ENCODE measurements around the gene PARD6A.

The PARD6A gene

DNA sequence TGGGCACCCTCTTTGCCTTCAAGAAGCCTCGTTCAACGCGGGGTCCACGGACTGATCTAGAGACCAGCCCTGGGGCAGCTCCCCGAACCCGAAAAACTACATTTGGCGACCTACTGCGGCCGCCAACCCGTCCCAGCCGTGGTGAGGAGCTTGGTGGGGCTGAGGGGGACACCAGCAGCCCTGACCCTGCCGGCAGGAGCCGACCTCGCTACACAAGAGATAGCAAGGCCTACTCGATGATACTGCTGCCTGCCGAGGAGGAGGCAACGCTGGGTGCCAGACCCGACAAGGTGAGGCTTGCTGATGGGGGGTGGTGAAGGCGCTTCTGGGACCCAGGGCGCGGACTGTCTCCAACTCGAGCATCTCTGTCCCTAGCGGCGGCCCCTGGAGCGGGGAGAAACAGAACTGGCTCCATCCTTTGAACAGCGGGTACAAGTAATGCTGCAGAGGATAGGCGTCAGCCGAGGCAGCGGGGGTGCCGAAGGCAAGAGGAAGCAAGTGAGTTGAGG, 6.3 kb upstream of the PARD6A start:
- DNase-seq = no peak

DNA sequence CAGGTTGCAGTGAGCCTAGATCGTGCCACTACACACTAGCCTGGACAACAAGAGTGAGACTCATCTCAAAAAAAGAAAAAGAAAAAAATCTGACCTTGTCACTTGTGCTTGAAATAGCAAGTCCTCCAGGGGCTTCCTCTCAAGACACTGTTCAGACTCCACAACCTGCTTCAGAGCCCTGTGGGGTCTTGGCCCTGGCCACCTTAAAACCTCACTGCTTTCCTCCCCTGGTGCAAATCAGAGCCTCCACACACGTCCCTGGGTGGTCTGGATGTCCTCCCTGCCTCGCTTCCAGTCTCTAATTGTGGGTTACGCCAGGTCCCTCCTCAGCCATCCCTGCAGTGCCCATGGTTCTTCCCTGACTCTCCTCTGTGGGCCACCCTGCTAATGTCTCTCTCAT, 5.4 kb upstream of the PARD6A start:
- DNase-seq = no peak

GRCh38 chr16:67656344-67657016, 4.3 kb upstream of the PARD6A start:
- DNase-seq = no peak

- no peak for DNase-seq
Measured at GRCh38 chr16:67657017-67657608, 3.6 kb upstream of the PARD6A start.

DNA sequence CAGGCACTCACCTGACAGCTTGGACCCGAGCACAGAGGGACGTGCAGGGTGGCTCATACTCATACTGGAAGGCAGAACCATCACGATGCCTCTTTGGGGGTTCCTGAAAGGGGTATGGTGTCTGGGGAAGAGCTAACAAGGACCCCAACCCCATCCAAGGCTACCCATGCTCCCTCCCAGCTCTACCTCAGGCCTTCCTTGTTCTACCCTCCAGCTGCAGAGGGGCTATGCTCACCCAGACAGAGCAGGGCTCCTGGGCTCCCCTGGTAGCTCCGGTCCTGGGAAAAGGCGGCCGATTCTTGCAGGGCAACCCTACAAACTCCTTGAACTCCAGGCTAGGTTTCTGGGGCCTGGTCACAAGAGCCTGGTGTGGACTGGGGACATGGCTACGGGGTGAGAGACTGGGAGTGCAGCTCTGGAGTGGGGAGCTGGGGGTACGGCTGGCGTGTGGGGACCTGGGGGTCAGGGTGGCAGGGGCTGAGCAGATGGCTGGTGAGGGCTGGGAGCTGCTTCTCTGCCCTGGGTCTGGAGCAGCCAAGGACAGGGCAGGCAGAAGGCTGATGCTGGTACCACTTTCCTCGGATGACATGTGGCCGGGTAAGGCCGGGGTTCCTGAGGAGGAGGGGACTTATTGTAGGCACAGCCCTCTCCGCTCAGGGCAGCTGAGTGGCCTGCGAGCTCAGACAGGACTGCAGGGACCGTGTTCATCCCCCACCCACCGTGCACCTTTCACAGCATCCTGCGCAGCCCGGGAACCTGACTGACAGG, 2.8 kb upstream of the PARD6A start:
- DNase-seq = no peak

DNA sequence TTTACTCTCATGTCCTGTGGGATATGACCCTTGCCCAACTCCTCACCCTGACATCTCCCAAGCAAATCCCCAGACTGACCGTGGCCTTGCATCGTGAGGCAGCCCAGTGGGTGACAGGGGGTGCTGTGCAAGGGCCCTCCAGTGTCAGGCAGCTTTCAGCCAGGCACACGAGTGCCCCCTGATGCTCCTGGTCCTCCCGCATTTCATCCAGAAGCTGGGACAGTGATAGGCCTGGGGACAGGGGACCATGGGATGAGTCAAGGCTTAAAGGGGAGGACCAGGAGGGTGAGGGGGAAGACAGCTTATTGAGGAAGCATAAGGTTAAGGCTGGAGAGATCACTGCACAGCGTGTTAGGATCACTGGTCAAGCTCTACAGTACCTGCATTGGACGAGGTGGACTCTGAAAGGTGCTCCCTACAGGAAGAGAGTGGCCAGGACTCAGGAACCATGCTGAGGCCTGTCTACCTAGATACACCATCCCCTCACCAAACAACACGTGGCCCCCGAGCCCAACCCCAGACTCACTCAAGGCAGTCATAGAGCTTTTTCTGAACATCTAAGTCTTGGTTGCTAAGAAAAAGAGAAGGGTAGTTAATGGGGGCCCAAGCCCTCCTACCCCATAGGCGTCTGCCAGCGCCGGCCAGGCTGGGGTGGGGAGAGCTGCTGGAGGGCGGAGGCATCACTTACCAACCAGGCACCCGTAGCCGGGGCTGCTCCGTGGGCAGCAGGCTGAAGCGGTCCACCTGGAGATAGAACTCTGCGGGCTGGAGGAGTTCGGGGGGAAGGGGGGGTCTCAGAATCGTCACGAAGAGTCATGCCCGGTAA, 1.7 kb upstream of the PARD6A start:
- no peak for DNase-seq

GRCh38 chr16:67659675-67660563, 841 bp upstream of the PARD6A start, which contains the start of gene ACD:
ACD (minus strand) TSS chr16:67660260; CDS start chr16:67660220, 40 bp downstream.
- DNase-seq = peak; percentile 87

GRCh38 chr16:67661101-67661761, 471 bp downstream of the PARD6A start:
- no peak for DNase-seq

- DNase-seq = no peak
Measured at GRCh38 chr16:67661886-67662652, 1.3 kb downstream of the PARD6A start.

- DNase-seq = no peak
Measured at GRCh38 chr16:67662653-67663010, 1.9 kb downstream of the PARD6A start.

DNA sequence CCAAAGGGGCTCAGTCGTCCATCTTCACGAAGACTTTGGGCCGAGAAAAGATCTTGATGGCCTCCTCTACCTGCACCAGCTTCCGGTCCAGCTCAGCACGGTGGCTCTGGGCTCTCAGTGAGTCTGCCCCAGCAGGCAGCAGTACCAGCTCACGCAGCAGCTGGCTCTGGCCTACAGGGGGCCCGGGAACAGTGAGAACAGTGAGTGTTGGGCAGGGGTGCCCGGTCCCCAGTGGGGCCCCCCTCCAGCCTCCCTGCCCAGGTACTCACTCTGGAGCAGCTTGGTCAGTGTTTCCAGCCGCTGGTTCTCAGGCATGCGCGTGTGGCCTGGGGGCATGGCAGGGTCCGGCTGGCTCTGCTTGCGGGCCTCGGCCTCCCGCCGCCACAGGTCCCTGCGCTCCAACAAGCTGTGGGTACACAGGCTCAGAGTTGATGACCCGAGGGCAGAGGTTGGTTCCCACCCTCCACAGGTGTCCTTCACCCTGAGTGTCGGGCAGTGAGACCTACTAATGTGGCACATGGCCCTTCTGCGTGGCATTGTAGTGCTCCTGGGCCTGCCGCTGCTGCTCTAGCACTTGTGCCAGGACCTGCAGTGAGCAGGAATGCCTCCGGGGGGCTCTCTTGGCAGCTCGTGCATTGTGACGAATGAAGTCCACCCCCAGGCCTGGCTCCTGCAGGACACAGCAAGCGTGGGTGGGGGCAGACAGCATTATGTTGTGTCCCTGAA, 2.6 kb downstream of the PARD6A start:
- DNase-seq = no peak

DNA sequence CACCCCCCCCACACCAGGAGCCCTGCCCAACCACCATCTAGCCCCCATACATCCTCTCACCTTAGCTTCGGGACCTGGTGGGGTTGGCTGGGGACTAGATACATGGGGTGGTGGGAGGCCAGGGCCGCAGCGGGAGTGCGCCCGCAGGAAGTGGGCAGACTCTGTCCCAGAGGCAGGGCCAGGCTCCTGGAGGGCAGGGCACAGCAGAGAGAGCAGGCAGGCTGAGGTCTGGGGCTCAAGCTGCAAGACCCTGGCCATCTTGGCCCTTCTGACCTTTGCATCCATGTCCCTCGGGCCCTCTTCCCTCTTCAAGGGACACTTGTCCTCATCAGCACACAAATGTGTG, 3.1 kb downstream of the PARD6A start:
- DNase-seq = no peak

DNA sequence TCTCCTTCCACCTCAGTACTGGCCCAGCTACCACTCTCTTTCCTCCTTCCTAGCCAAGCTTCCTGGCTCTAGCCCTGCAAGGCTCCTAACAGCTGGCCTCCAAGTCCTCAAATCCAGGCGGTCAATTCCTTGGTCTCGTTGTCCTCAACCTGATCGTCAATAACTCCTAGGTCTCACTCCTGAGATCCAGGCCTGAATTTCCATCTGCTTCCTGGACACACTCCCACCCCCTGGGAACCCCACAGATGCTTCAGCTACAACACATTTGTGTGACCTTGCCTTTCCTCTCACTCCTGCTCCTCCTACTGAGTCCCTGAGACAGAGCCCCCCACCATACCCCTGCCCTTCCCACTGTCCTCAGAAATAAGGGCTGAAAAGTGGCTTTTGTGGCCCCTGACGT, 3.5 kb downstream of the PARD6A start:
- DNase-seq = no peak

DNA sequence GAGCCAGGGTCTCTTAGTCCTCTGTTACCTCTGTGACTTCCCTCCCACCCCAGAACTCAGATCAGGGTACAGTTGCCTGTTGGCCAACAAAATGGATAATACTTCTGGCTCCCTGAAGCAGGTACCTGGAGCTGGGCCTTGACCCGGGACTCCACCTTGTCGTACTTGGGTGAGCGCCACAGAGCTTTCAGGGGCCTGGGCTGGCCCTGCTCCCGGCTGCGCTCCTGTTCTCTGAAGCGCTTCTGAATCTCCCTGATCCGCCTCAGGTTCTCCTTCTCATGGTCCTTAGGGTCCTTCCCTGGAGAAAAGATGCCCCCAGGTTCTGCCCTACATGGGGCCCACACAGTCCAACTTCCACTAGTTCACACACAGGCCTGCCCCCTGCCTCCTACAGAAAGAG, 4.1 kb downstream of the PARD6A start:
- no peak for DNase-seq

DNA sequence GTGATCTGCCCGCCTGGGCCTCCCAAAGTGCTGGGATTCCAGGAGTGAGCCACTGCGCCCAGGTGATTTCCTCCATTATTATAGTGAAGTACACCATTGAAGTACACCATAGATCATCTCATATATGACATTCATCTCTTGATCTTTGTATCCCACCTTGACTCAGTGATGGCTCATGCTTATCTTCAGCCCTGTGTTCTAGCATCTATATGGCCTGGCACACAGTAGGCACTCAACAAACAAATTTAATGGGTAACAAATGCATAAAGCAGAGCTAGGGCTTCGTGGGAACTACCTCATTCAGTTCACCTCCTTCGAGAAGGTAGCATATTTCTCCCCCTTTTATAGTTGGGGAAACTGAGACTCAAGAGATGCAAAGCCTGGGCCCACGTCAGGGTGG, 4.8 kb downstream of the PARD6A start:
- no peak for DNase-seq

DNA sequence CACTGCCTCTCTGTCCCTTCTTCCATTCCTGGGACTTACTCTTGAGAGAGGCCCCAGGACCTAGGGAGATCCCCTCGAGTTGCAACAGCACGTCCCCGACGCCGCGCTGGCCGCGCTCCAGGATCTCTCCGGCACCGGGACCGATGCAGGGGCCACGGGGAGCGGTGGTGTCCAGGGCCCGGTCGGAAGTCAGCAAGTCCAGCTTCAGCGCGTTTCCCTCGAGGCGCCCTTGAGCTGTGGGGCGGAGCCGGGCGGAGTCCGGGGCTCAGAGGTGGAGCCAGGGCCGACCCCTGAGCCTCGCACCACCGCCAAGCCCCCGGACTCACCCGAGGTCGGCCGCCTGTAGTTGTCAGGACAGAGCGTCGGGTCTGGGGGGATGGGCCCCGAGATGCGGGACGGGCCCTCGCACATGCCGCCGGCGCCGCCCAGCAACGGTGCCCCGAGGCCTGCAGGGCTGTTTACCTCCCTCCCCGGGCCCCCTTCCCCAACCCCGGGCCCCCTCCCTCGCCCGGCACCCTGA, 5.3 kb downstream of the PARD6A start:
- DNase-seq = peak; percentile 31

DNA sequence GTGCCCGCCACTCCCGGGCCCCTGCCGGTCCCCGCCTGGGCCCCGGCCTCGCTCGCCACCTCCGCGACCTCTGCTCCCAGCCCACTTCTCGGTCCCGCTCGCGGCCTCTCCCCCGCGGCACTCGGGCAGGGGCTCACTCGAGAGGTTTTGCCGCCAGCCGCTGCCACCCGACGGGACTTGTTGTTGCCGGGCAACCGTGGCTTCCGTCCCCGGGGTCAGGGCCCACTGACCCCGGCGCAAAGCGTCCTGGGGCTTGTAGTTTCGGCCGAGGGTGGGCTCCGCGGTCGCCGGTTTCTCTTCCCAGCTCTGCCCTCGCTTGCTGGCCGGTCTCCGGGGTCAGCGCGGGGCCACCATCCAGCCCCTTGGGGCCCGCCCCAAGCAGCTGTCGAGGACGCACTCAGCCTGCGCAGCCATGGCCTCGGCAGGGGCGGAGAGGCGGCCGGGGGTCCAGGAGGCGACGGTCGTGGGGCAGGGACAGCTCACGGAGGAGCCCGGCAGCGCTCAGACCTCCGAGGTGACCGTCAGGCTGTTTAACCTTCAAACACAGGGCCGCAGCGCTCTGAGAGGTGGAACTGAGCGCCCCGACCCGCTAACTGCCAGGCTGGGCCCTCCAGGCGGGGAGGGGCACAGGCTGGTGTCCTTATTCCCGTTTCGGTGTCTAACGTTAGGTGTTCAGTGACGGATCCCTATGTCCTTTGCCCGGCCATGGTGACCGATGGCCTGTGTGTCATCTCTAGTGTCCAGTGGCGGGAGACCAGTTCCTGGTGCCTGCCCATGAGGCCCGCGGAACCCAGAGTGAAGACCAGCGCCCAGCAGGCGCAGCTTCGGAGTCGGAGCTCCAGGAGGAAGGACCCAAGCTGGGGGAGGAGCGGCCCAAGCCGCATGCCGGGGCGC, 6.0 kb downstream of the PARD6A start, which contains the start of the genes C16orf86 and ENKD1:
C16orf86 (plus strand) TSS at position 256 of the 894 bp plus-strand sequence; CDS start at position 413, 157 bp downstream.
ENKD1 (minus strand) TSS at position 192 of the 894 bp plus-strand sequence. CDS start 308 bp downstream, outside the sequence.
- peak; percentile 78 for DNase-seq

- DNase-seq = no peak
Measured at GRCh38 chr16:67667453-67667816, 6.7 kb downstream of the PARD6A start.

Data from NCI-H1092 (cell line).